HG03039 (cell line): ENCODE data around the gene OBP2A.

Experiments
- ATAC-seq: cut with Tn5 transposase; IDR thresholded peaks from one replicate; pipeline ENCODE4 v1.9.1; 2021; ENCODE audit warnings: mild to moderate bottlenecking, moderate library complexity; ENCODE audit not compliant: unreplicated experiment

OBP2A gene

GRCh38 chr9:135575995-135576631, 30.2 kb downstream of the OBP2A start:
- no peak for ATAC-seq

- ATAC-seq = no peak
Measured at GRCh38 chr9:135577256-135577655, 31.3 kb downstream of the OBP2A start.

GRCh38 chr9:135579356-135579755, 33.4 kb downstream of the OBP2A start:
- ATAC-seq = no peak

- no peak for ATAC-seq
Measured at GRCh38 chr9:135579889-135580660, 34.1 kb downstream of the OBP2A start.

- no peak for ATAC-seq
Measured at GRCh38 chr9:135580664-135581380, 34.9 kb downstream of the OBP2A start.

- ATAC-seq = no peak
Measured at GRCh38 chr9:135581636-135582426, 35.9 kb downstream of the OBP2A start.

- ATAC-seq = no peak
Measured at GRCh38 chr9:135582541-135582940, 36.6 kb downstream of the OBP2A start.

- no peak for ATAC-seq
Measured at GRCh38 chr9:135582966-135583687, 37.2 kb downstream of the OBP2A start.

- ATAC-seq = no peak
Measured at GRCh38 chr9:135583688-135584011, 37.7 kb downstream of the OBP2A start.

- no peak for ATAC-seq
Measured at GRCh38 chr9:135584371-135584770, 38.4 kb downstream of the OBP2A start.

GRCh38 chr9:135584934-135585333, 39.0 kb downstream of the OBP2A start:
- no peak for ATAC-seq

GRCh38 chr9:135586601-135587109, 40.7 kb downstream of the OBP2A start:
- no peak for ATAC-seq

- no peak for ATAC-seq
Measured at GRCh38 chr9:135587658-135588057, 41.7 kb downstream of the OBP2A start.

- ATAC-seq = no peak
Measured at GRCh38 chr9:135588371-135588770, 42.4 kb downstream of the OBP2A start.

GRCh38 chr9:135588886-135589595, 43.1 kb downstream of the OBP2A start:
- ATAC-seq = no peak

GRCh38 chr9:135589596-135590485, 43.9 kb downstream of the OBP2A start:
- ATAC-seq = no peak

- ATAC-seq = no peak
Measured at GRCh38 chr9:135590486-135591079, 44.7 kb downstream of the OBP2A start.
